GM12891 (cell line): Measurements from ENCODE around the gene ZC3H14.

Experiments
- POLR2A ChIP-seq: IDR thresholded peaks from 2 replicates; pipeline ENCODE4 v1.6.1; 2011; ENCODE audit warnings: low read depth, low read length, control low read depth
- POLR2AphosphoS5 ChIP-seq: IDR thresholded peaks from 2 replicates; pipeline ENCODE4 v1.6.1; 2011; ENCODE audit warnings: low read depth, low read length, control low read depth
- POU2F2 ChIP-seq: IDR thresholded peaks from 2 replicates; pipeline ENCODE4 v1.6.1; 2011; ENCODE audit warnings: low read depth, mild to moderate bottlenecking, control low read depth, low read length, moderate library complexity
- TAF1 ChIP-seq: IDR thresholded peaks from 2 replicates; pipeline ENCODE4 v1.6.1; 2011; ENCODE audit warnings: low read depth, low read length, control low read depth

GRCh38 chr14:88588081-88588480 lies 25.2 kb downstream of the ZC3H14 start:
- TF ChIP-seq POU2F2, result no peak
- no peak for TF ChIP-seq POLR2AphosphoS5
- no peak for TF ChIP-seq POLR2A
- no peak for TF ChIP-seq TAF1
